Measurements from ENCODE around the gene ZNF221.

DNA sequence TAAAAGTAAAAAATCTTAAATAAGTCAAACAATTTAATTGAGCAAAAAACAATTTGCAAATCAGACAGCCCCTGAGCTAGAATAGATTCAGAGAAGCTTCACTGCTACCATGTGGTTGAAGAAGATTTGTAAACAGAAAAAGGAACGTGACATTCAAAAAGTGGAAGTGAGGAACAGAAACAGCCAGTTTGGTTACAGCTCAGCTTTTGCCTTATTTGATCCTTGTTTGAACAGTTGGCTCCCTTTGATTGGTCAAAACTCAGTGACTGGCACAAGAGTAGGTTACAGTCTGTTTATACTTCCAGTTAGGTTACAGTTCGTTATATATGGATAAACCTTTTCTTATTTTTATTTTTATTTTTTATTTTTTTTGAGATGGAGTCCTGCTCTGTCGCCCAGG is 5.8 kb downstream of the ZNF221 start:
- TF ChIP-seq CTCF (optimal IDR thresholded peaks at IDR 0.05 in 1 of 3, IDR thresholded peaks at IDR 0.05 in 1 of 3, conservative IDR thresholded peaks at IDR 0.05 in 1 of 3; ENCODE audit: extremely low read depth in 1 of 3, insufficient read depth in 2 of 3, low read length in 3 of 3) (no peak), EZH2 (IDR thresholded peaks at IDR 0.05; ENCODE audit: low read length) (no peak)

Data from keratinocyte (primary cell).